SK-N-SH (cell line): ENCODE results near the gene OBP2A. TPM values are rescaled to one million over a fixed set of nuclear protein-coding genes. Genes with fewer than 3 reads are reported as not detected.

Experiments
- CTCF ChIA-PET: fragments of 300-600, 350-600 bp; formaldehyde crosslinking; extraction: SDS; loops from one replicate; lab custom pipeline; 2021; lab: Yijun Ruan, JAX
- POLR2A ChIA-PET: fragments of 350-600 bp; sonication (Branson Sonifier 250); formaldehyde crosslinking; extraction: SDS; loops from one replicate; lab custom pipeline; 2020; ENCODE audit warnings: antibody characterized with exemption, inconsistent platforms; lab: Yijun Ruan, JAX
- DNase-seq: peaks from one replicate; pipeline ENCODE4 v3.0.0; 2012
- H2AFZ ChIP-seq: fragments of 200-600 bp; sonication (generic); 2 replicates; pipeline ENCODE4 v1.8.1; 2016; ENCODE audit warnings: antibody characterized with exemption, mild to moderate bottlenecking, low read depth
- H3F3A ChIP-seq: fragments of 200-600 bp; sonication (generic); replicated peaks from 2 replicates; pipeline ENCODE3; 2016; ENCODE audit warnings: antibody characterized with exemption, mild to moderate bottlenecking; ENCODE audit not compliant: insufficient read depth
- H3K27ac ChIP-seq, 2 experiments: fragments of 200-500 bp in 1 of 2; fragments of 200-600 bp in 1 of 2; sonication (Bioruptor generic) in 1 of 2; sonication (generic), shearing (Covaris generic) in 1 of 2; 2 replicates each; pipeline versions ENCODE4 v1.5.1 to v1.6.1; 2014 to 2016; ENCODE audit warnings: low read depth in 2 of 2, inconsistent platforms in 1 of 2, low read length in 1 of 2, mild to moderate bottlenecking in 1 of 2, mixed read lengths in 1 of 2
- H3K27me3 ChIP-seq: fragments of 200-600 bp; sonication (generic), shearing (Covaris generic); 2 replicates; pipeline ENCODE4 v1.6.1; 2016; ENCODE audit warnings: mixed run types; ENCODE audit not compliant: insufficient read depth
- H3K36me3 ChIP-seq, 2 experiments: fragments of 200-500 bp in 1 of 2; fragments of 200-600 bp in 1 of 2; sonication (Bioruptor generic) in 1 of 2; sonication (generic) in 1 of 2; replicated peaks in 1 of 2; 2 replicates each; pipeline versions ENCODE3 to v1.5.1; 2014 to 2016; ENCODE audit warnings: low read length in 1 of 2, mild to moderate bottlenecking in 1 of 2; ENCODE audit not compliant: insufficient read depth in 2 of 2, control insufficient read depth in 1 of 2
- H3K4me1 ChIP-seq, 2 experiments: fragments of 200-500 bp in 1 of 2; fragments of 200-600 bp in 1 of 2; sonication (Bioruptor generic) in 1 of 2; sonication (generic), shearing (Covaris generic) in 1 of 2; 2 replicates each; pipeline versions ENCODE4 v1.5.1 to v1.6.1; 2014 to 2016; ENCODE audit warnings: low read depth in 1 of 2, low read length in 1 of 2, mixed run types in 1 of 2; ENCODE audit not compliant: insufficient read depth in 2 of 2, control insufficient read depth in 1 of 2
- H3K4me2 ChIP-seq: fragments of 200-600 bp; sonication (generic), shearing (Covaris generic); 2 replicates; pipeline ENCODE4 v1.6.1; 2017; ENCODE audit warnings: mixed run types
- H3K4me3 ChIP-seq, 2 experiments: fragments of 200-500 bp in 1 of 2; fragments of 200-600 bp in 1 of 2; sonication (Bioruptor generic) in 1 of 2; sonication (generic), shearing (Covaris generic) in 1 of 2; 2 replicates each; pipeline versions ENCODE4 v1.5.1 to v1.8.1; 2014 to 2016; ENCODE audit warnings: low read depth in 2 of 2, inconsistent platforms in 1 of 2, low read length in 1 of 2, mild to moderate bottlenecking in 1 of 2, mixed read lengths in 1 of 2, moderate library complexity in 1 of 2
- H3K79me2 ChIP-seq: fragments of 200-600 bp; sonication (generic); 2 replicates; pipeline ENCODE4 v1.8.1; 2017; ENCODE audit warnings: mild to moderate bottlenecking; ENCODE audit not compliant: insufficient read depth
- H3K9ac ChIP-seq: fragments of 200-600 bp; sonication (generic); 2 replicates; pipeline ENCODE4 v1.6.1; 2017; ENCODE audit warnings: mixed run types
- H3K9me2 ChIP-seq: fragments of 200-600 bp; sonication (generic); 2 replicates; pipeline ENCODE4 v1.6.1; 2017; ENCODE audit warnings: mixed run types
- H3K9me3 ChIP-seq: fragments of 200-600 bp; sonication (generic); 2 replicates; pipeline ENCODE4 v1.6.1; 2017; ENCODE audit warnings: mixed run types, mild to moderate bottlenecking, moderate library complexity
- H4K20me1 ChIP-seq: fragments of 200-600 bp; sonication (generic); 2 replicates; pipeline ENCODE4 v1.6.1; 2017; ENCODE audit warnings: mild to moderate bottlenecking, mixed run types; ENCODE audit not compliant: insufficient read depth
- CHD2 ChIP-seq: fragments of 150-350 bp; IDR thresholded peaks from 2 replicates; pipeline ENCODE4 v1.6.1; 2018; ENCODE audit warnings: low read length; ENCODE audit not compliant: partially characterized antibody
- ELF1 ChIP-seq: IDR thresholded peaks from 2 replicates; pipeline ENCODE4 v1.4.0; 2012
- EP300 ChIP-seq, 2 experiments: IDR thresholded peaks; 2 replicates each; pipeline versions ENCODE4 v1.4.0 to v1.6.1; 2012; ENCODE audit warnings: borderline replicate concordance in 1 of 2, low read depth in 1 of 2, low read length in 1 of 2
- EZH2phosphoT487 ChIP-seq: fragments of 200-600 bp; sonication (generic); IDR thresholded peaks from 2 replicates; pipeline ENCODE4 v1.6.1; 2017; ENCODE audit warnings: low read depth, mixed run types, mild to moderate bottlenecking, antibody characterized with exemption, moderate library complexity, borderline replicate concordance
- FOXM1 ChIP-seq: IDR thresholded peaks from 2 replicates; pipeline ENCODE4 v1.4.0; 2012; ENCODE audit warnings: low read depth, mild to moderate bottlenecking
- JUND ChIP-seq: IDR thresholded peaks from 2 replicates; pipeline ENCODE4 v1.4.0; 2012
- MEF2A ChIP-seq: IDR thresholded peaks from 2 replicates; pipeline ENCODE4 v1.4.0; 2012; ENCODE audit warnings: low read depth, borderline replicate concordance
- NFIC ChIP-seq: IDR thresholded peaks from 2 replicates; pipeline ENCODE4 v1.4.0; 2012; ENCODE audit warnings: borderline replicate concordance
- RXRA ChIP-seq: IDR thresholded peaks from 2 replicates; pipeline ENCODE4 v1.4.0; 2012; ENCODE audit warnings: low read depth, mild to moderate bottlenecking, borderline replicate concordance
- SIN3A ChIP-seq: IDR thresholded peaks from 2 replicates; pipeline ENCODE4 v1.6.1; 2012; ENCODE audit warnings: low read depth, mild to moderate bottlenecking, low read length, moderate library complexity, borderline replicate concordance
- SMC3 ChIP-seq: IDR thresholded peaks from 2 replicates; pipeline ENCODE4 v1.6.1; 2012; ENCODE audit warnings: low read depth, low read length, improper control_type of control experiment
- TAF1 ChIP-seq: IDR thresholded peaks from 2 replicates; pipeline ENCODE4 v1.6.1; 2012; ENCODE audit warnings: low read depth, mild to moderate bottlenecking, low read length, moderate library complexity, borderline replicate concordance
- TCF12 ChIP-seq: IDR thresholded peaks from 2 replicates; pipeline ENCODE4 v1.4.0; 2012
- TEAD4 ChIP-seq: IDR thresholded peaks from 2 replicates; pipeline ENCODE4 v1.4.0; 2012; ENCODE audit warnings: mild to moderate bottlenecking, borderline replicate concordance; ENCODE audit not compliant: insufficient read depth
- WGBS: methylation state at CpG from one replicate; pipeline ENCODE4 v1.1.6; 2017; ENCODE audit warnings: low lambda C conversion rate; 5-methylcytosine and 5-hydroxymethylcytosine counted together
- polyA plus RNA-seq, 3 experiments: library from polyadenylated mRNA; depleted of rRNA; stranded (reverse); fragments of >200 nt; gene quantifications; 2 replicates each; pipeline ENCODE4 v1.2.3, GENCODE V29; 2012
- TF ChIP-seq, protein P1 (sequence below): fragments of 150-350 bp; IDR thresholded peaks from 2 replicates; pipeline ENCODE4 v1.6.1; 2016; ENCODE audit warnings: mild to moderate bottlenecking, low read depth, low read length
- TF ChIP-seq, protein P2 (sequence below): IDR thresholded peaks from 2 replicates; pipeline ENCODE4 v1.6.1; 2012; ENCODE audit warnings: mild to moderate bottlenecking, low read depth, low read length, moderate library complexity
- TF ChIP-seq, protein P3 (sequence below): fragments of 150-350 bp; IDR thresholded peaks from 2 replicates; pipeline ENCODE4 v1.6.1; 2017; ENCODE audit warnings: antibody characterized with exemption, low read length, low read depth, borderline replicate concordance
- TF ChIP-seq, protein P4 (sequence below): IDR thresholded peaks from 2 replicates; pipeline ENCODE4 v1.4.0; 2012; ENCODE audit warnings: low read depth, borderline replicate concordance
- TF ChIP-seq, protein P5 (sequence below): fragments of 200-600 bp; sonication (generic); IDR thresholded peaks from 2 replicates; pipeline ENCODE4 v1.6.1; 2017; ENCODE audit warnings: antibody characterized with exemption, mild to moderate bottlenecking, moderate library complexity

Gene OBP2A
- polyA plus RNA-seq, 1 of the 3 experiments (the other 2 are of a cell fraction): not detected

DNA sequence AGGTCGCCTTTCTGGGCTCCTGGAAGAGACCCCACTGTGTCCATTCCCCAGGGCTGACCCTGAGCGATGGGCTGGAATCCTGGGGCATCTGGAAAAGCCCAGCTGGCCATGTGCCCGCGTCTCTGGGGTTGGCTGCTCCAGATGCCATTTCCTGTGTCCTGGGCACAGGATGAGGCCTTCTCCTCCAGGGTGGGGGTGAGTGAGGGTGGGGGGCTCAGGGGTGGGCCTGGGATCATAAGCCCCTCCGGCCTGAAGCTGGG, 46.3 kb downstream of the OBP2A start:
- no peaks in the 10 kb centered on the region for H3K36me3 ChIP-seq
- H3K9ac ChIP-seq: no peak overlapping the region

More for the DNA sequence above, 46.3 kb downstream of the OBP2A start:
- no peak overlapping the region for H3K27ac ChIP-seq
- WGBS: 70% methylated on average over 1 of the region's 5 CpGs
- TF ChIP-seq, protein P1, sequence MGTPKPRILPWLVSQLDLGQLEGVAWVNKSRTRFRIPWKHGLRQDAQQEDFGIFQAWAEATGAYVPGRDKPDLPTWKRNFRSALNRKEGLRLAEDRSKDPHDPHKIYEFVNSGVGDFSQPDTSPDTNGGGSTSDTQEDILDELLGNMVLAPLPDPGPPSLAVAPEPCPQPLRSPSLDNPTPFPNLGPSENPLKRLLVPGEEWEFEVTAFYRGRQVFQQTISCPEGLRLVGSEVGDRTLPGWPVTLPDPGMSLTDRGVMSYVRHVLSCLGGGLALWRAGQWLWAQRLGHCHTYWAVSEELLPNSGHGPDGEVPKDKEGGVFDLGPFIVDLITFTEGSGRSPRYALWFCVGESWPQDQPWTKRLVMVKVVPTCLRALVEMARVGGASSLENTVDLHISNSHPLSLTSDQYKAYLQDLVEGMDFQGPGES: no peak
- TF ChIP-seq EZH2phosphoT487 (no peak), JUND (no peak), EP300 (IDR thresholded peaks at IDR 0.05; ENCODE audit: borderline replicate concordance in 1 of 2, low read depth in 1 of 2, low read length in 1 of 2) (no peak), TAF1 (no peak), TCF12 (no peak), ELF1 (no peak), RXRA (no peak), CHD2 (no peak), TEAD4 (no peak), MEF2A (no peak), SMC3 (no peak), SIN3A (no peak), NFIC (no peak), FOXM1 (no peak)
- TF ChIP-seq, protein P2, sequence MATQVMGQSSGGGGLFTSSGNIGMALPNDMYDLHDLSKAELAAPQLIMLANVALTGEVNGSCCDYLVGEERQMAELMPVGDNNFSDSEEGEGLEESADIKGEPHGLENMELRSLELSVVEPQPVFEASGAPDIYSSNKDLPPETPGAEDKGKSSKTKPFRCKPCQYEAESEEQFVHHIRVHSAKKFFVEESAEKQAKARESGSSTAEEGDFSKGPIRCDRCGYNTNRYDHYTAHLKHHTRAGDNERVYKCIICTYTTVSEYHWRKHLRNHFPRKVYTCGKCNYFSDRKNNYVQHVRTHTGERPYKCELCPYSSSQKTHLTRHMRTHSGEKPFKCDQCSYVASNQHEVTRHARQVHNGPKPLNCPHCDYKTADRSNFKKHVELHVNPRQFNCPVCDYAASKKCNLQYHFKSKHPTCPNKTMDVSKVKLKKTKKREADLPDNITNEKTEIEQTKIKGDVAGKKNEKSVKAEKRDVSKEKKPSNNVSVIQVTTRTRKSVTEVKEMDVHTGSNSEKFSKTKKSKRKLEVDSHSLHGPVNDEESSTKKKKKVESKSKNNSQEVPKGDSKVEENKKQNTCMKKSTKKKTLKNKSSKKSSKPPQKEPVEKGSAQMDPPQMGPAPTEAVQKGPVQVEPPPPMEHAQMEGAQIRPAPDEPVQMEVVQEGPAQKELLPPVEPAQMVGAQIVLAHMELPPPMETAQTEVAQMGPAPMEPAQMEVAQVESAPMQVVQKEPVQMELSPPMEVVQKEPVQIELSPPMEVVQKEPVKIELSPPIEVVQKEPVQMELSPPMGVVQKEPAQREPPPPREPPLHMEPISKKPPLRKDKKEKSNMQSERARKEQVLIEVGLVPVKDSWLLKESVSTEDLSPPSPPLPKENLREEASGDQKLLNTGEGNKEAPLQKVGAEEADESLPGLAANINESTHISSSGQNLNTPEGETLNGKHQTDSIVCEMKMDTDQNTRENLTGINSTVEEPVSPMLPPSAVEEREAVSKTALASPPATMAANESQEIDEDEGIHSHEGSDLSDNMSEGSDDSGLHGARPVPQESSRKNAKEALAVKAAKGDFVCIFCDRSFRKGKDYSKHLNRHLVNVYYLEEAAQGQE: no peak
- TF ChIP-seq, protein P3, sequence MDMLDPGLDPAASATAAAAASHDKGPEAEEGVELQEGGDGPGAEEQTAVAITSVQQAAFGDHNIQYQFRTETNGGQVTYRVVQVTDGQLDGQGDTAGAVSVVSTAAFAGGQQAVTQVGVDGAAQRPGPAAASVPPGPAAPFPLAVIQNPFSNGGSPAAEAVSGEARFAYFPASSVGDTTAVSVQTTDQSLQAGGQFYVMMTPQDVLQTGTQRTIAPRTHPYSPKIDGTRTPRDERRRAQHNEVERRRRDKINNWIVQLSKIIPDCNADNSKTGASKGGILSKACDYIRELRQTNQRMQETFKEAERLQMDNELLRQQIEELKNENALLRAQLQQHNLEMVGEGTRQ: no peak
- TF ChIP-seq, protein P4, sequence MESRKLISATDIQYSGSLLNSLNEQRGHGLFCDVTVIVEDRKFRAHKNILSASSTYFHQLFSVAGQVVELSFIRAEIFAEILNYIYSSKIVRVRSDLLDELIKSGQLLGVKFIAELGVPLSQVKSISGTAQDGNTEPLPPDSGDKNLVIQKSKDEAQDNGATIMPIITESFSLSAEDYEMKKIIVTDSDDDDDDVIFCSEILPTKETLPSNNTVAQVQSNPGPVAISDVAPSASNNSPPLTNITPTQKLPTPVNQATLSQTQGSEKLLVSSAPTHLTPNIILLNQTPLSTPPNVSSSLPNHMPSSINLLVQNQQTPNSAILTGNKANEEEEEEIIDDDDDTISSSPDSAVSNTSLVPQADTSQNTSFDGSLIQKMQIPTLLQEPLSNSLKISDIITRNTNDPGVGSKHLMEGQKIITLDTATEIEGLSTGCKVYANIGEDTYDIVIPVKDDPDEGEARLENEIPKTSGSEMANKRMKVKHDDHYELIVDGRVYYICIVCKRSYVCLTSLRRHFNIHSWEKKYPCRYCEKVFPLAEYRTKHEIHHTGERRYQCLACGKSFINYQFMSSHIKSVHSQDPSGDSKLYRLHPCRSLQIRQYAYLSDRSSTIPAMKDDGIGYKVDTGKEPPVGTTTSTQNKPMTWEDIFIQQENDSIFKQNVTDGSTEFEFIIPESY: no peak
- TF ChIP-seq, protein P5, sequence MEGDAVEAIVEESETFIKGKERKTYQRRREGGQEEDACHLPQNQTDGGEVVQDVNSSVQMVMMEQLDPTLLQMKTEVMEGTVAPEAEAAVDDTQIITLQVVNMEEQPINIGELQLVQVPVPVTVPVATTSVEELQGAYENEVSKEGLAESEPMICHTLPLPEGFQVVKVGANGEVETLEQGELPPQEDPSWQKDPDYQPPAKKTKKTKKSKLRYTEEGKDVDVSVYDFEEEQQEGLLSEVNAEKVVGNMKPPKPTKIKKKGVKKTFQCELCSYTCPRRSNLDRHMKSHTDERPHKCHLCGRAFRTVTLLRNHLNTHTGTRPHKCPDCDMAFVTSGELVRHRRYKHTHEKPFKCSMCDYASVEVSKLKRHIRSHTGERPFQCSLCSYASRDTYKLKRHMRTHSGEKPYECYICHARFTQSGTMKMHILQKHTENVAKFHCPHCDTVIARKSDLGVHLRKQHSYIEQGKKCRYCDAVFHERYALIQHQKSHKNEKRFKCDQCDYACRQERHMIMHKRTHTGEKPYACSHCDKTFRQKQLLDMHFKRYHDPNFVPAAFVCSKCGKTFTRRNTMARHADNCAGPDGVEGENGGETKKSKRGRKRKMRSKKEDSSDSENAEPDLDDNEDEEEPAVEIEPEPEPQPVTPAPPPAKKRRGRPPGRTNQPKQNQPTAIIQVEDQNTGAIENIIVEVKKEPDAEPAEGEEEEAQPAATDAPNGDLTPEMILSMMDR: no peak
- no peak overlapping the region for H3K4me2 ChIP-seq
- H3K9me3 ChIP-seq: no peaks in the 10 kb centered on the region
- H3K9me2 ChIP-seq: no peaks in the 10 kb centered on the region
- CTCF ChIA-PET: interaction anchor here (0.6 to 3.4 kb wide), 4 partner anchors 9 to 381 kb away, joined by 3 to 19 read pairs (median 6); no protein-coding TSS in a partner anchor
- H3K79me2 ChIP-seq: no peaks in the 10 kb centered on the region
- DNase-seq: peak; percentile 70
- H3F3A ChIP-seq: no peaks in the 10 kb centered on the region
- no peak overlapping the region for H3K4me3 ChIP-seq
- no peaks in the 10 kb centered on the region for H4K20me1 ChIP-seq
- no peaks in the 10 kb centered on the region for H3K27me3 ChIP-seq
- POLR2A ChIA-PET: no interaction called here
- no peak overlapping the region for H2AFZ ChIP-seq
- peaks cover 0 to 4% of the 10 kb centered on the region in 2 experiments; a peak in 1 of 4 replicates for H3K4me1 ChIP-seq
